Hematopoietic multipotent progenitor cell treated with erythropoietin and hydrocortisone succinate and interleukin-3 and kit ligand, for 17 days (in vitro differentiated cells): Measurements from ENCODE around the gene TGFB2.

Source experiments
- DNase-seq: peaks from one replicate; pipeline ENCODE4 v3.0.0-alpha.2; 2015; ENCODE audit warnings: low spot score

TGFB2 gene

DNA sequence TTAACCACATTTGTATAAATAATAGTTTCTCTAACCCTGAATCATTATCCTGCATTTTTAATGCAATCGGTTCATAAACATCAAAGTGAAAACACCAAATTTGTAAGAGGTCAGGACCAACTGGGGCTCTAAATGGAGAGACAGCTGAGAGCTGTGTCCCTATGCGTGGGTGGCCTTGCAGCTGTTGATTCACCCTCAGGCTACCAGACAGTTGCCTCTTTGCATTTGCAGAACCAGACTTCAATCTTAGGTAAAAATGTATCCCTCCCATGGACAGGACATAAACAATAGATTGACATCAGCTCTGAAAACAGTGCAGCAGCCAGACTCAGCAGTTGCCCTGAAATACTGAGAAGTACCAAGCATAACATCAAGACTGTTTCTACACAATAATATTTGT, 8.8 kb upstream of the TGFB2 start:
- DNase-seq = no peak

DNA sequence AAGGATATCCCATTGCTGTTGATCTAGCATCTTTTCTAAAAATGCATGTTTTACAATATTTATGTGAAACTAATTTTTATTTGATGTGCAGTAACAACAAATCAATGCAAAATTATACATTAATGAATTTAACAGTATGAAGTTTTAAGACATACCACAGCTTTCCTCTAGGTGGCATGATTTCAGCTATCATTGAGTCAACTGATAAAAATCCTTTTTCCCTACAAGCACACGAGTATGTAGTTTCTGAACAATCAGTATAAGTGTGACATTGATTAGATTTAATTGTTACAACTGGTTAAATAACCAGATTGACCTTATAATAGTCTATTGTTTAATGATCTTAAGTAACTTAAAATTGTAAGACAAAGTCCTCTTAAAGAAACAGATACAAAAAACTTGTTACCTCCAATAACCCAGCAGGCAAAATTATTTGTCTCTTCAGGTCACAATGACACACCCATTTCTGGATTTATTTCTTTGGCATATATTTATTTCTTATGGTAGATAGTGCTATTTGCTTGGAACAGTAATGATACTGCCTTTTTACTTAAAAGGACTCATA, 5.8 kb upstream of the TGFB2 start:
- DNase-seq = peak; percentile 37

- no peak for DNase-seq
Measured at GRCh38 chr1:218341325-218341724, 3.8 kb upstream of the TGFB2 start.

DNA sequence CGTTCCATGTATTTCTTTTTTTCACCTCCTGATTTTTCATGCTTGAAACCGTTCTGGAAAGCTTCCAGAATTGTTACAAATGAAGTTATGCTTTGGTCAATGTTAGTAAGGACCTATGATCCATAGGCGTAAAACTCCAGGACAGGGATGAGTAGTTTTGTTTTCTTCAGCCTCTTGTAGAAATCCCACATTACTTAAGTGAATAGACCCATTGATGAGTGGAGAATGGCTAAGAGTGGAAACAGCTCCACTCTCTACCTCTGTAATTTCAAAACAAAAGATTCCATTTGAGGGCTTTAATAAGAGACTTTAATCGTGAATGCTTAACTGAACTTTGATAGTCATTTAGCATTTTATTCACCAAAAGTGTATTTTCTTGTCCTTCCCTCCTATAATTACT, 3.0 kb upstream of the TGFB2 start:
- no peak for DNase-seq

GRCh38 chr1:218345673-218346390, 696 bp downstream of the TGFB2 start:
- no peak for DNase-seq

- no peak for DNase-seq
Measured at GRCh38 chr1:218346391-218347204, 1.5 kb downstream of the TGFB2 start.

- DNase-seq = no peak
Measured at GRCh38 chr1:218347336-218347722, 2.2 kb downstream of the TGFB2 start.

GRCh38 chr1:218347723-218348627, 2.8 kb downstream of the TGFB2 start:
- no peak for DNase-seq

DNA sequence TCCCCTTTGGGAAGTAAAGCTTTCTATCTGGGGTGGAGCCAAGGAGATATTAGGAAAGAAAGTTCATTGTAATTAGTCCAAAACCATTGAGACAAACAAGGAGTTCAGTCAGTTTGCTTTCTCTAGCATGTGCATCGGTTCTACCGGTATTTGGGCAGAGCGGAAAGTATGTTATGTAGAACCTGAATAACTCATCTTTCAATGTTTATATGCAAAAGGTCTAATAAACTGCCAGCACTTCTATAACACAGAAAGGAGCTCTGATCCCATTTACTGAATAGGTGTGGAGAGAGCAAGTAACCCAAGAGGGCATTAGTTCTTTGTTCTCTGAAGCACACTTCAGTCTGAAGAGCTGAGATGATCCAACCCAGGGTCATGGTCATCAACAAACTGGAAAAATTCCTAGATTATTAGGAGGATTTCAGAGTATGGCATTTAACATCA, 3.5 kb downstream of the TGFB2 start:
- DNase-seq = no peak

DNA sequence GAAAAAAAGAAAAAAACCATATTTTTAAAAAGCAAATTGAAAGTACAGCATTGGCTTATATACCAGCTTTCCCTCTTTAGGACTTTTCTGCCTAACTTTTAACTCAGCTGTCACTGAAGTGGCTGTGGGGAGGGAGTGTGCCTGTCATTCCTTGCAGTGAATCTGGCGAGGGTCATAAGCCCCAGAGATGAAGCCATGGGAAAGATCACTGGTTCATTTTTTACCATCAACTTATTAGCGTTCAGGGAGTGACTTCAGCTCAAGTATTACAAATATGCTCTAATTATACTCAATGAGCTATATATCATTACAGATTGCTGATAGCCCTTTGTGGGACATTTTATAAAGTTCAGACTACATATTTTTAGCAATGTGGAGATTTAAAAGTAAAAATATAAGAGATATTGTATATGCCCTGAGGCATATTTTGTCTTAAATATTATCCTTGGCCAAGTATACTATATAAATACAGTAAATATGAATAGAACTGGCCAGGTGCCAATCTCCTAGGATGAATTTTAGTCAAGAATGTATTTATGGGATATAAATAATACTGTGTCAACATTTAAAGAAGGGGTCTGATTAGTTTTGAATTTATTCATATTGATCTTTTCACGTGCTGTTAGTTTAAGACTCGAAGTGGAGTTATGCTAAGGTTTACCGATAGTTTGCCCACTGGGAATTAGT, 4.4 kb downstream of the TGFB2 start:
- no peak for DNase-seq

GRCh38 chr1:218350035-218350525, 4.9 kb downstream of the TGFB2 start:
- DNase-seq = no peak

DNA sequence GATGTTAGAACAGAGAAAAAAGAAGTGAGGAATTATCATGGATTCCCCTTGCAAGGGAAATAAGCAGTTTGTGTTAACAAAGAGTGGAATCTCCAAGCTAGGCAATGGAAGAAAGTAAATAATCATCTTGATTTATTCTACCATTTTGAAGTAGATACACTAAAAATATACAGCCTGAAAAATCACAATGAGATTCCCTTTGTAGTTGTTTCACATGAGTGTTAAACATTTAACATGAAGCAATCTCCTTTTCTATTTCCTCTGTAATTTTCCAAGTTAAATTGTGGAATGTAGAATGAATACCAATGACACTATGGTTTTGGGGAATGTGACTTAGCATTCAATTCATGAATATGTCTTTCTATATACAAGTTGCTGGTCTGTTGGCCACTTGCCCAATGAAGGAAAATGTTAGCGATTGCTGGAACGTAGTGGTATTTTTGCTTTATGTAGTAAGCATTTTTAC, 5.7 kb downstream of the TGFB2 start:
- DNase-seq = no peak

- DNase-seq = no peak
Measured at GRCh38 chr1:218351391-218352074, 6.4 kb downstream of the TGFB2 start.

DNA sequence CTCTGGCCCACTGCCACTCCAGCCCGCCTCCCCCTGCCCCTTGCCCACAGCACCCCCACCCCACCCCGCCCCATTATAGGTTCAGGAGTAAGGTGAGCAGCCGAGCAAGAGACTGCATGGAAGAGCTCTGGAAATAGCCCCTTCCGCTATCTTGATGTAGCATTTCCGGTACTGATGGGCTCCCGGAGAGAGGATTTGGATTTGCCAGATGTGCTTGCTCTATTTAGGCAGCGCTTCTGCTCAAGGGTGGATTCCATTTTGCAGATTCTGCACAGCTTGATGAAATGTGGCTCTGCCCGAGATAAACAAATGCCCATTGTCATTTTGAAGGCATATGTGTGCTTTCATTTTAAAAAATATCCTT, 6.9 kb downstream of the TGFB2 start:
- no peak for DNase-seq

DNA sequence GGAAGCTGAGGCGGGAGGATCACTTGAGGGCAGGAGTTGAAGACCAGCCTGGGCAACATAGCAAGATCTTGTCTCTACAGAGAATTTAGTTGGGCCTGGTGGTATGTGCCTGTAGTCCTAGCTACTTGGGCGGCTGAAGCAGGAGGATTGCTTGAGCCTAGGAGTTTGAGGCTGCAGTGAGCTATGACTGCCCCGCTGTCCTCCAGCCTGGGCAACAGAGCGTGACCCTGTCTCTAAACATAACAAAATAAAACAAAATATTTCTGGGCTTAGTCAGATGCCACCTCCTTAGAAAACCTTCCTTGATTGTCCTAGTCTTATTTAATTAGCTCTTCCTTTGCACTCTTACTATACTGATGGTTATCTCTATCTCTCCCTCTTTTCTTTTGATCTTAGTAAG, 8.5 kb downstream of the TGFB2 start:
- DNase-seq = no peak

DNA sequence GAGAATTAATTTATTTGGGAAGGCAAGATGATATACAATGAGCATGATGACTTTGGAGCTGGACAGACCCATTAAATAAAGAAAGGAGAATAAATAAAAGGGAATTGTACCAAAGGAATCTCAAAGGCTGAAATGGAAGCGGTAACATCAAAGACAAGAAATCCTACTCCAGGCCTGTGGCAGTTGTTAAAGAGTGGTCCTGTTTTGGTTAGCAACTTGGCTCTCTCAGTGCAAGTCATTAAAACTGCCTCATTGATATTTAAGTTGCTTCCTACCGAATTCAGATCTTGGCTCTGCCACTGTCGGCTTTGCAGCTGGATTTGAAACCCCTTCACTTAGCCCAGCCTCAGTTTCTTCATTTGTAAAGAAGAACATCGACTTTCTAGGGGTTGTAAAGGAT, 10.1 kb downstream of the TGFB2 start:
- DNase-seq = no peak

- no peak for DNase-seq
Measured at GRCh38 chr1:218357211-218357892, 12.2 kb downstream of the TGFB2 start.

- no peak for DNase-seq
Measured at GRCh38 chr1:218357893-218358232, 12.7 kb downstream of the TGFB2 start.

DNA sequence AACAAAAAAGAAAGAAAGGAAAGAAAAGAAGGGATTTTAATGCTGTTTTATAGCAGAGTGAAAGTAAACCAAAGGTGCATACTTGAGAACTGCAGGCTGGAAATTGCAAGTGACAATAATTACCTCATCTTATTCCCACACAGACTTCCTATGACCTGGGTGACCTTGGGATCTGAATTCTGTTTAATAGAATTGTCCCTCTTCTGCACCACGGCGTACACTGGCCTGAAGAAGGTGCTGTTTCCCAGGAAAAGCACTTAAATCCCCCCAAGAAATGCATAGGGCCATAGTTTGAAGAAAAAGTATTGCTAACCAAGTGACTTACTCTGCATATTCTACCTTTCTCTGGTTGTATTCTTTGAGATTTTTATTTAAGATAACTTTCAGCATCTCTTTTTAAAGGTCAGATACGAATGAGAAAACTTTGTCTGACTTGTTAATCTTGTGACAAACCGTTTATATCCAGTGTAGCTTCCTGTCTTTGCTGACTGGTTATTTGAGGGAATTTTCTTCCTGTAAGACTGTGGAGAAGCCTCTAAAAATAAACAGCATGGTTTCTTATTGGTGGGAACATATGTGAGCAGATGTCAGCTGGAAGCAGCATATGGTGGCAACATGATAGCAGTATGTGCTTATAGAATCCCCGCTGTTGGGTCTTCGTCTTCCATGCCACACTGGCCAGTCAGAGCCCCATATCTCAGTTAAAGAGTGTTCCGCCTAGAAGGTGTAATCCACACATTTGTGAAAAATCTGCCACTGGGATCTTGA, 16.3 kb downstream of the TGFB2 start:
- no peak for DNase-seq
